Activated CD8-positive, alpha-beta memory T cell treated with anti-CD3 and anti-CD28 coated beads, Interleukin-2, amount 10 ng/mL, durations not matched to agents 7 days and 5 days (primary cell): Measurements from ENCODE around the gene ADAT1. TPM values are rescaled to one million over a fixed set of nuclear protein-coding genes. Genes with fewer than 3 reads are reported as not detected.

Experiments used
- ATAC-seq: fragments of 150-1000 bp; cut with Tn5 transposase; one replicate; pipeline ENCODE4 v1.10.0; 2021; ENCODE audit warnings: moderate library complexity
- CTCF ChIA-PET: fragments of 350-600 bp; sonication (Branson Sonifier 250); formaldehyde crosslinking; loops from one replicate; lab custom pipeline; 2021; ENCODE audit warnings: antibody characterized with exemption; lab: Charles Lee
- DNase-seq: peaks from one replicate; pipeline ENCODE4 v3.0.0-alpha.2; 2020
- H3K27ac Mint-ChIP-seq: one replicate; pipeline ENCODE4 v1.8.0; 2021; ENCODE audit warnings: mild to moderate bottlenecking, mixed read lengths
- H3K27me3 Mint-ChIP-seq: one replicate; pipeline ENCODE4 v1.8.0; 2021; ENCODE audit warnings: mixed read lengths
- H3K36me3 Mint-ChIP-seq: one replicate; pipeline ENCODE4 v1.8.0; 2021; ENCODE audit warnings: mild to moderate bottlenecking, mixed read lengths
- H3K4me1 Mint-ChIP-seq: one replicate; pipeline ENCODE4 v1.8.0; 2021; ENCODE audit warnings: mixed read lengths
- H3K4me3 Mint-ChIP-seq: one replicate; pipeline ENCODE4 v1.8.0; 2021; ENCODE audit warnings: mild to moderate bottlenecking, moderate library complexity, mixed read lengths
- H3K9me3 Mint-ChIP-seq: one replicate; pipeline ENCODE4 v1.8.0; 2022; ENCODE audit warnings: low read depth, mixed read lengths
- total RNA-seq, 2 experiments: library from RNA; stranded (reverse); gene quantifications; one replicate each; pipeline ENCODE4 v1.2.3, GENCODE V29; 2021

Gene ADAT1
- total RNA-seq, 2 experiments from 2014 or later: 48.3 to 57.2 TPM

GRCh38 chr16:75579281-75579834, 43.7 kb downstream of the ADAT1 start:
- CTCF ChIA-PET: interaction anchor here (0.6 kb wide), 1 partner anchor 28 kb away, joined by 3 read pairs; no protein-coding TSS in a partner anchor
- Mint-ChIP-seq H3K9me3 (no peaks in the 10 kb centered on the region), H3K27me3 (no peaks in the 10 kb centered on the region), H3K36me3 (peaks cover 33% of the 10 kb centered on the region), H3K4me3 (no peak overlapping the region), H3K27ac (peak overlapping the region; percentile 28), H3K4me1 (peaks cover 17% of the 10 kb centered on the region)
- DNase-seq (no peak), ATAC-seq (no peak)

- Mint-ChIP-seq H3K9me3 (no peaks in the 10 kb centered on the region), H3K27me3 (no peaks in the 10 kb centered on the region), H3K4me3 (no peak overlapping the region), H3K4me1 (peaks cover 17% of the 10 kb centered on the region), H3K36me3 (peaks cover 34% of the 10 kb centered on the region), H3K27ac (no peak overlapping the region)
- ATAC-seq (no peak), DNase-seq (no peak)
- CTCF ChIA-PET: no interaction called here
These were observed 44.4 kb downstream of the ADAT1 start for GRCh38 chr16:75578725-75579124.

- DNase-seq (no peak), ATAC-seq (no peak)
- no peaks in the 10 kb centered on the region for H3K27me3 Mint-ChIP-seq
- no peak overlapping the region for H3K27ac Mint-ChIP-seq
- peaks cover 17% of the 10 kb centered on the region for H3K4me1 Mint-ChIP-seq
- no peak overlapping the region for H3K4me3 Mint-ChIP-seq
- H3K9me3 Mint-ChIP-seq: no peaks in the 10 kb centered on the region
- CTCF ChIA-PET: no interaction called here
- peaks cover 38% of the 10 kb centered on the region for H3K36me3 Mint-ChIP-seq
These were observed 44.9 kb downstream of the ADAT1 start for GRCh38 chr16:75578212-75578611.

- CTCF ChIA-PET: interaction anchor here (0.6 kb wide), 1 partner anchor 1646 kb away, joined by 4 read pairs; no protein-coding TSS in a partner anchor
- H3K36me3 Mint-ChIP-seq: peaks cover 44% of the 10 kb centered on the region
These were observed 46.7 kb downstream of the ADAT1 start for GRCh38 chr16:75576384-75576811.

GRCh38 chr16:75575958-75576357, 47.1 kb downstream of the ADAT1 start:
- H3K9me3 Mint-ChIP-seq: no peaks in the 10 kb centered on the region
- H3K36me3 Mint-ChIP-seq: peaks cover 46% of the 10 kb centered on the region
- no peaks in the 10 kb centered on the region for H3K27me3 Mint-ChIP-seq
- H3K4me3 Mint-ChIP-seq: no peak overlapping the region
- CTCF ChIA-PET: no interaction called here
- H3K4me1 Mint-ChIP-seq: peaks cover 17% of the 10 kb centered on the region
- H3K27ac Mint-ChIP-seq: no peak overlapping the region
- DNase-seq (no peak), ATAC-seq (no peak)

More at GRCh38 chr16:75576384-75576811, 46.7 kb downstream of the ADAT1 start:
- no peak for ATAC-seq
- DNase-seq: no peak
- no peak overlapping the region for H3K4me3 Mint-ChIP-seq
- H3K27ac Mint-ChIP-seq: no peak overlapping the region
- no peaks in the 10 kb centered on the region for H3K27me3 Mint-ChIP-seq
- H3K4me1 Mint-ChIP-seq: peaks cover 17% of the 10 kb centered on the region
- no peaks in the 10 kb centered on the region for H3K9me3 Mint-ChIP-seq

- no peaks in the 10 kb centered on the region for H3K9me3 Mint-ChIP-seq
- H3K27me3 Mint-ChIP-seq: no peaks in the 10 kb centered on the region
- CTCF ChIA-PET: no interaction called here
- H3K36me3 Mint-ChIP-seq: peaks cover 39% of the 10 kb centered on the region
- no peak overlapping the region for H3K27ac Mint-ChIP-seq
- peaks cover 17% of the 10 kb centered on the region for H3K4me1 Mint-ChIP-seq
- DNase-seq (no peak), ATAC-seq (no peak)
- H3K4me3 Mint-ChIP-seq: no peak overlapping the region
These were observed 49.1 kb downstream of the ADAT1 start for GRCh38 chr16:75573955-75574354.

GRCh38 chr16:75572864-75573542, 50.1 kb downstream of the ADAT1 start:
- no peak for ATAC-seq
- Mint-ChIP-seq H3K9me3 (no peaks in the 10 kb centered on the region), H3K4me1 (peaks cover 20% of the 10 kb centered on the region), H3K36me3 (peaks cover 40% of the 10 kb centered on the region), H3K27me3 (no peaks in the 10 kb centered on the region), H3K4me3 (no peak overlapping the region), H3K27ac (no peak overlapping the region)
- DNase-seq: no peak
- CTCF ChIA-PET: no interaction called here

GRCh38 chr16:75570396-75571065, 52.5 kb downstream of the ADAT1 start:
- H3K27ac Mint-ChIP-seq: no peak overlapping the region
- H3K27me3 Mint-ChIP-seq: no peaks in the 10 kb centered on the region
- CTCF ChIA-PET: no interaction called here
- DNase-seq (no peak), ATAC-seq (no peak)
- H3K9me3 Mint-ChIP-seq: no peaks in the 10 kb centered on the region
- peaks cover 30% of the 10 kb centered on the region for H3K4me1 Mint-ChIP-seq
- peaks cover 33% of the 10 kb centered on the region for H3K36me3 Mint-ChIP-seq
- no peak overlapping the region for H3K4me3 Mint-ChIP-seq

- DNase-seq: no peak
- Mint-ChIP-seq H3K4me3 (peak overlapping the region; percentile 89), H3K27me3 (peaks cover 9% of the 10 kb centered on the region), H3K36me3 (peaks cover 22% of the 10 kb centered on the region), H3K9me3 (no peaks in the 10 kb centered on the region), H3K27ac (no peak overlapping the region), H3K4me1 (peaks cover 38% of the 10 kb centered on the region)
- no peak for ATAC-seq
- CTCF ChIA-PET: interaction anchor here (0.9 to 1.7 kb wide), 3 partner anchors 48 to 55 kb away, joined by 3 to 6 read pairs (median 5); partner anchors contain the start of gene ADAT1
These were observed 55.2 kb downstream of the ADAT1 start for GRCh38 chr16:75567911-75568310.

- no peaks in the 10 kb centered on the region for H3K9me3 Mint-ChIP-seq
- peak overlapping the region; percentile 89 for H3K4me3 Mint-ChIP-seq
- CTCF ChIA-PET: interaction anchor here (0.6 to 3.6 kb wide), 6 partner anchors 11 to 117 kb away, joined by 3 to 19 read pairs (median 6); partner anchors contain the start of genes TMEM170A and TMEM231
- ATAC-seq (peak; percentile 24), DNase-seq (peak; percentile 51)
- peaks cover 38% of the 10 kb centered on the region for H3K4me1 Mint-ChIP-seq
- H3K27ac Mint-ChIP-seq: peak overlapping the region; percentile 66
- H3K36me3 Mint-ChIP-seq: peaks cover 18% of the 10 kb centered on the region
- H3K27me3 Mint-ChIP-seq: peaks cover 15% of the 10 kb centered on the region
These were observed 56.3 kb downstream of the ADAT1 start for GRCh38 chr16:75566758-75567255.

- peak within 1 kb of the TSS; percentile 92 for H3K27ac Mint-ChIP-seq
- peaks cover 15% of the 10 kb centered on the region for H3K36me3 Mint-ChIP-seq
- DNase-seq: peak; percentile 92
- H3K4me3 Mint-ChIP-seq: peak within 1 kb of the TSS; percentile 89
- peaks cover 15% of the 10 kb centered on the region for H3K27me3 Mint-ChIP-seq
- no peaks in the 10 kb centered on the region for H3K9me3 Mint-ChIP-seq
- H3K4me1 Mint-ChIP-seq: peaks cover 38% of the 10 kb centered on the region
- ATAC-seq: peak; percentile 80
- CTCF ChIA-PET: interaction anchor here (0.6 to 3.6 kb wide), 7 partner anchors 10 to 116 kb away, joined by 3 to 19 read pairs (median 4); partner anchors contain the start of genes ADAT1, TMEM170A and TMEM231
These were observed 56.9 kb downstream of the ADAT1 start, which contains the start of gene GABARAPL2 for GRCh38 chr16:75566040-75566757. Gene GABARAPL2, plus strand, starts transcription at chr16:75566379. Its CDS starts 108 bp downstream, at chr16:75566487.

GRCh38 chr16:75565640-75566039, 57.4 kb downstream of the ADAT1 start:
- no peaks in the 10 kb centered on the region for H3K9me3 Mint-ChIP-seq
- CTCF ChIA-PET: interaction anchor here (1.0 to 3.6 kb wide), 6 partner anchors 9 to 101 kb away, joined by 3 to 19 read pairs (median 5); partner anchors contain the start of genes ADAT1, TMEM170A and TMEM231
- peaks cover 38% of the 10 kb centered on the region for H3K4me1 Mint-ChIP-seq
- peaks cover 15% of the 10 kb centered on the region for H3K27me3 Mint-ChIP-seq
- peak overlapping the region; percentile 89 for H3K4me3 Mint-ChIP-seq
- no peak for ATAC-seq
- H3K27ac Mint-ChIP-seq: peak overlapping the region; percentile 92
- H3K36me3 Mint-ChIP-seq: peaks cover 13% of the 10 kb centered on the region
- no peak for DNase-seq
